GM20000 (cell line): ENCODE measurements around the gene NCF4.

ENCODE experiments used
- DNase-seq: peaks from one replicate; pipeline ENCODE4 v3.0.0; 2012; ENCODE audit warnings: low spot score
- TF ChIP-seq, protein P1 (sequence below): IDR thresholded peaks from 2 replicates; pipeline ENCODE4 v1.5.1; 2012; ENCODE audit warnings: mild to moderate bottlenecking, control low read depth; ENCODE audit errors: extremely low read depth, missing control alignments

NCF4 gene

DNA sequence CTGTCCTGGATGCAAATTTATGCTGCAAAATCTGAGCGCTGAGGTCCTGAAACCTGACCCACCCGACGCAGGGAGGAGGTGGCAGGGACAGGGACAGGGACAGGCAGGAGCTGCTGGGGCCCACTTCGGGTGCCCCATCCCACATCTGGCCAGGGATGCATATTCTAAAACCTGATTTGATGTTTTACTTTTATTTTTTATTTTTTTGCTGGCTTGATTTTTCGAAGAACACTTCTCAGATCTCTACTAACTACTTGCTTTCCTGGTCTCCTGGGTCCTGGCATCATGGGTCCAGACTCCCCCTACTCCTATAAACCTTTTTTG, 43.3 kb upstream of the NCF4 start:
- TF ChIP-seq, protein P1, sequence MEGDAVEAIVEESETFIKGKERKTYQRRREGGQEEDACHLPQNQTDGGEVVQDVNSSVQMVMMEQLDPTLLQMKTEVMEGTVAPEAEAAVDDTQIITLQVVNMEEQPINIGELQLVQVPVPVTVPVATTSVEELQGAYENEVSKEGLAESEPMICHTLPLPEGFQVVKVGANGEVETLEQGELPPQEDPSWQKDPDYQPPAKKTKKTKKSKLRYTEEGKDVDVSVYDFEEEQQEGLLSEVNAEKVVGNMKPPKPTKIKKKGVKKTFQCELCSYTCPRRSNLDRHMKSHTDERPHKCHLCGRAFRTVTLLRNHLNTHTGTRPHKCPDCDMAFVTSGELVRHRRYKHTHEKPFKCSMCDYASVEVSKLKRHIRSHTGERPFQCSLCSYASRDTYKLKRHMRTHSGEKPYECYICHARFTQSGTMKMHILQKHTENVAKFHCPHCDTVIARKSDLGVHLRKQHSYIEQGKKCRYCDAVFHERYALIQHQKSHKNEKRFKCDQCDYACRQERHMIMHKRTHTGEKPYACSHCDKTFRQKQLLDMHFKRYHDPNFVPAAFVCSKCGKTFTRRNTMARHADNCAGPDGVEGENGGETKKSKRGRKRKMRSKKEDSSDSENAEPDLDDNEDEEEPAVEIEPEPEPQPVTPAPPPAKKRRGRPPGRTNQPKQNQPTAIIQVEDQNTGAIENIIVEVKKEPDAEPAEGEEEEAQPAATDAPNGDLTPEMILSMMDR: no peak
- DNase-seq: no peak

DNA sequence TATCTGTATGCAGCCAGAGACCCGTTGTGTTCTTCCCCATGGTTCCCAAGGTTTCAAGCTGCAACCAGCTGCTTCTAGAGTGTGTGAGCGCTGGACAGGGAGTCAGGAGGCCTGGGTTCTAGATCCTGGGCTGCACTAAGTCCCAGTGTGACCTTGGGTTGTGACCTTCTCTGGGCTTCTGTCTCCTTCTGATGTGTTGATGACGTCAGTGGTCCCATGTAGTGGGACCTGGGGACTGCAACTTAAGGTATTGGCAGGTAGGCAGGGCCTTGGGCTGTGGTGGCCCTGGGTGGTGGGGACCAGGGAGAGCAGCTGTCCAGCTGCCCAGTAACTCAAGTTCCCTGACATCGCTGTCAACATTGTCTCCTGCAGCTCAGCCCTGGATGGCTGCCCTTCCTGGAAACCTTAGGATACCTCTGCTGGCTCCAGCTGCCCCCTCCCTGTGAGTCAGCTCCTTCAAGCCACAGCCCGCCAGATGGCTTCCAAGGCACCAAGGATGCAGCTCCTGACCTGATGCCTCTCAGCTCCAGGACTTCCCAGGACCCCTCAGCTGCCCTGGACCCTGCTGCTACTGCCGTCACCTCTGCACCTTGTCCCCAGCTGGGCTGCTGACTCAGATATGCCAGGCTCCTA, 42.7 kb upstream of the NCF4 start:
- DNase-seq: no peak
- TF ChIP-seq, protein P1: no peak

DNA sequence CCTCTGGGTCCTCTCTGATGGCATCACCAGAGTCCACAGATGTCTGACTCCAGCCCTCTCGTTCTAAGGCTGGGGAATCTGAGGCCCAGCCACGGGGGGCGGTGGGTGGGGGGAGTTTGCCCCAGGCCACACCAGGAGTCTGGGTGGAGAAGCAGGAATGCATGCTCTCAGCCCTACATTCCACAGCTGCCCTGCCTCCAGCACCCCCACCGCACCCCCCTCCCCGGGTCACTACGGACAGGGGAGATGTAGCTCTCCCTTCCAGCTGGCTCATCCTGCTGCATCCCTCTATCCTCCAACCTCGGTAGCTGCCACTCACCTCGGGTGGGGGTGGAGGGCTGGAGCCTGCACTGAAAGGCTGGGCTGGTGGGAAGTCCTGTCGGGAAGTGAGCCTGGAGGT, 41.7 kb upstream of the NCF4 start:
- DNase-seq: no peak
- TF ChIP-seq, protein P1: no peak

DNA sequence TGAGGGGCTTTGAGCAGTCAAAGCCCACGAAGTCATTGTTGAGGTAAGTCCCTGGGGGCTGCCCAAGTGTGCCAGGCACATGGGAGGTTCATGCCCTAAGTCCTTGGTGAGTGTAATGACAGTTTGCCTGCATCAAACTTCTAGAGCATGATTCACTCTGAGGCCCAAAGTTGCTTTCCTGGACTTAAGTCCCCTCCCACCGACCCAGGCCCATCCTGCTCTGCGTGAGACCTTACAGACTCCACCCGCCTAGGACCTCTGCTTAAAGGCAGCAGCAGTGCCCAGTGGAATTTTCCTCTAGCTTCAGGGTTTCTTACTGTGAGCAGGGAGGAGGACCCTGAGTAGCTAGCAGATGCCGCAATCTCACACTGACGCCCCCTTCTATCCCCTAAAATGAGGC, 38.2 kb upstream of the NCF4 start:
- TF ChIP-seq, protein P1: no peak
- DNase-seq: no peak

DNA sequence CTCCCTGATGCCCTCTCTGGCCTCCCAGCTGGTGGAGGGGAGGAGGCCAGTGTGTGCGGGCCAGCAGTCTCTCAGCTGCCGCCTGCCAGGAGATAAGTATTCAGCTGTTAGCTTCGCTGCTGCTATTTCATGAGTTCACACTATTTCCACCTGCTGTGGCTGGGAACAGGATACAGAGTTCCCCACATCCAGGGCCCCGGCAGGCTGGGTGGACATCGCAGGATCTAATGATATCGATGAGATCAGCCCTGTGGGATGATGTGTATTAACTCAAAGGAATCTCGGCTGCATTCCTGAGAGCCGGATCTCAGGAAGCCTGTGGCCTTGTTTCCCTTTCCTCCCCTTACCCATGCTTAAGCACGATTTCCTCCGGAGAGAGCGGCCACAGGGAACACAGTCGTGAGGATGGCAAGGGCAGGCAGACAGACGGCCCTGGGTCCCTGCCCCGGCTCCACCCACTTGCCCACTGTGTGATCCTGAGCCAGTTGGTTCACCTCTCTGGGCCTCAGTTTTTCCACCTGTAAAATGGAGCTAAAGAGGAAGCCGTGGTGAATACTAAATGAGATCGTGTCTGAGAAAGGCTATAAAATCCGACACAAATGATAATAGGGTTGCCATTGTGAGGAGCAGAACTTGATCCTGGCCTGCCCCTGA, 37.5 kb upstream of the NCF4 start:
- TF ChIP-seq, protein P1: no peak
- DNase-seq: no peak

DNA sequence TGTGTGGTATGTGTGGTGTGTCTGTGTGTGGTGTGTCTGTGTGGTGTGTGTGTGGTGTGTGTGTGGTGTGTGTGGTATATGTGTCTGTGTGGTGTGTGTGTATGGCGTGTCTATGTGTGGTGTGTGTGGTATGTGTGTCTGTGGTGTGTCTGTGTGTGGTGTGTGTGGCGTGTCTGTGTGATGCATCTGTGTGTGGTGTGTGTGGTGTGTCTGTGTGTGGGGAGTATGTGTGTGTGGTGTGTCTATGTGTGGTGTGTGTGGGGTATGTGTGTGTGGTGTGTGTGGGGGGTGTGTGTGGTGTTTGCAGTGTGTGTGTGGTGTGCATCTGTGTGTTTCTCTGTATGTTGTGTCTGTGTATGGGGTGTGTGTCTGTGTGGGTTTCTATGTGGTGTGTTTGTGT, 36.2 kb upstream of the NCF4 start:
- DNase-seq: no peak
- TF ChIP-seq, protein P1: no peak

DNA sequence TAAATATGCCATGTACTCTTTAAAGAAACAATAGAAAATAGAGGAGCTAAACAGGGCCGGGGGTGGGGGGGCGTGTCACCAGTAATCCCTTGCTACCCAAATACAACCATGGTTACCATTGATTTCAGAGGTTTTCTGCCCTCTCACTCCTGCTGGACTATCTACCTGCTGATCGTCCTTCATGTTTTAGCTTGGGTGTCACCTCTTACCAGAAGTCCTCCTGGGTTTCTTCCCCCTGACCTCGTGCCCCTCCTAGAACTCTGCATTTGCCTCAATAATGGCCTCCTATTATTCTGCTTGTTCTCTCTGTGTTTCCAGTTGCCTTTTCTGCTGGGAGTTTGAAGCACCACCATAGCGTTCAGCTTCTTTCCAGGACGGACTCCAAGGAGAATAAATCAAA, 34.5 kb upstream of the NCF4 start:
- DNase-seq: no peak
- TF ChIP-seq, protein P1: no peak
